Type B pancreatic cell (in vitro differentiated cells): ENCODE data around the gene UHRF1. TPM values are rescaled to one million over a fixed set of nuclear protein-coding genes. Genes with fewer than 3 reads are reported as not detected.

Experiments used
- DNase-seq: peaks from one replicate; pipeline ENCODE4 v3.0.0; 2021; ENCODE audit warnings: mixed read lengths; ENCODE audit not compliant: unreplicated experiment; ENCODE audit errors: extremely low spot score
- H3K27ac Mint-ChIP-seq: 2 replicates; pipeline ENCODE4 v1.8.0; 2021; ENCODE audit warnings: mild to moderate bottlenecking, mixed read lengths
- H3K27me3 Mint-ChIP-seq: 2 replicates; pipeline ENCODE4 v1.8.0; 2021; ENCODE audit warnings: mixed read lengths
- H3K36me3 Mint-ChIP-seq: 2 replicates; pipeline ENCODE4 v1.8.0; 2021; ENCODE audit warnings: mixed read lengths
- H3K4me1 Mint-ChIP-seq: one replicate; pipeline ENCODE4 v1.8.0; 2021; ENCODE audit warnings: mixed read lengths; ENCODE audit not compliant: unreplicated experiment
- H3K4me3 Mint-ChIP-seq: 2 replicates; pipeline ENCODE4 v1.8.0; 2021; ENCODE audit warnings: mild to moderate bottlenecking, mixed read lengths
- H3K9me3 Mint-ChIP-seq: 2 replicates; pipeline ENCODE4 v1.8.0; 2021; ENCODE audit warnings: mixed read lengths
- total RNA-seq: library from RNA; stranded (reverse); gene quantifications from 2 replicates; pipeline ENCODE4 v1.2.1, GENCODE V29; 2021; ENCODE audit warnings: low replicate concordance
- TF ChIP-seq, protein P1 (sequence below): fragments of 200-600 bp; sonication (generic); conservative IDR thresholded peaks from 2 replicates; pipeline ENCODE4 v1.5.0; 2021; ENCODE audit warnings: antibody characterized with exemption, mild to moderate bottlenecking

UHRF1 gene
- total RNA-seq, 1 donor from 2014 or later, result 79.1 TPM

DNA sequence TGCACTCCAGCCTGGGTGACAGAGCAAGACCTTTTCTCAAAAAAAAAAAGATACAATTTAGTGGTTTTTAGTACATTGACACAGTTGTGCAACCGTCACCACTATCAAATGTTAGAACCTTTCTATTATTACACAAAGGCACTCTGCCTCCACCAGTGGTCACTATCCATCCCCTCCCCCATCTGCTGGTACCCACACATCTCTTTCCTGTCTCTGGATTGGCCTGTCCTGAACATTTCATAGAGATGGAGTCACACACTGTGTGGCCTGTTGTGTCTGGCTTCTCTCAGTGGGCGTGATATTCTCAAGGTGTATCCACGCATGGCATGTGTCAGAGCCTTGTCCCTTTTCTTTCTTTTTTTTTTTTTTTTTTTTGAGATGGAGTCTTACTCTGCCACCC lies 70.8 kb downstream of the UHRF1 start:
- Mint-ChIP-seq H3K27me3 (no peaks in the 10 kb centered on the region), H3K36me3 (no peaks in the 10 kb centered on the region)

GRCh38 chr19:4980838-4981680 lies 71.8 kb downstream of the UHRF1 start:
- TF ChIP-seq, protein P1, sequence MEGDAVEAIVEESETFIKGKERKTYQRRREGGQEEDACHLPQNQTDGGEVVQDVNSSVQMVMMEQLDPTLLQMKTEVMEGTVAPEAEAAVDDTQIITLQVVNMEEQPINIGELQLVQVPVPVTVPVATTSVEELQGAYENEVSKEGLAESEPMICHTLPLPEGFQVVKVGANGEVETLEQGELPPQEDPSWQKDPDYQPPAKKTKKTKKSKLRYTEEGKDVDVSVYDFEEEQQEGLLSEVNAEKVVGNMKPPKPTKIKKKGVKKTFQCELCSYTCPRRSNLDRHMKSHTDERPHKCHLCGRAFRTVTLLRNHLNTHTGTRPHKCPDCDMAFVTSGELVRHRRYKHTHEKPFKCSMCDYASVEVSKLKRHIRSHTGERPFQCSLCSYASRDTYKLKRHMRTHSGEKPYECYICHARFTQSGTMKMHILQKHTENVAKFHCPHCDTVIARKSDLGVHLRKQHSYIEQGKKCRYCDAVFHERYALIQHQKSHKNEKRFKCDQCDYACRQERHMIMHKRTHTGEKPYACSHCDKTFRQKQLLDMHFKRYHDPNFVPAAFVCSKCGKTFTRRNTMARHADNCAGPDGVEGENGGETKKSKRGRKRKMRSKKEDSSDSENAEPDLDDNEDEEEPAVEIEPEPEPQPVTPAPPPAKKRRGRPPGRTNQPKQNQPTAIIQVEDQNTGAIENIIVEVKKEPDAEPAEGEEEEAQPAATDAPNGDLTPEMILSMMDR, result peak; percentile 56
- Mint-ChIP-seq H3K27ac (no peak overlapping the region), H3K4me3 (no peak overlapping the region), H3K36me3 (no peaks in the 10 kb centered on the region), H3K4me1 (peaks cover 34% of the 10 kb centered on the region), H3K27me3 (no peaks in the 10 kb centered on the region), H3K9me3 (no peaks in the 10 kb centered on the region)
- no peak for DNase-seq

More for the DNA sequence above, 70.8 kb downstream of the UHRF1 start:
- no peak for DNase-seq
- no peak overlapping the region for H3K4me3 Mint-ChIP-seq
- TF ChIP-seq, protein P1, result no peak
- H3K9me3 Mint-ChIP-seq, result no peaks in the 10 kb centered on the region
- H3K27ac Mint-ChIP-seq, result peak overlapping the region; percentile 41
- peaks cover 31% of the 10 kb centered on the region for H3K4me1 Mint-ChIP-seq

DNA sequence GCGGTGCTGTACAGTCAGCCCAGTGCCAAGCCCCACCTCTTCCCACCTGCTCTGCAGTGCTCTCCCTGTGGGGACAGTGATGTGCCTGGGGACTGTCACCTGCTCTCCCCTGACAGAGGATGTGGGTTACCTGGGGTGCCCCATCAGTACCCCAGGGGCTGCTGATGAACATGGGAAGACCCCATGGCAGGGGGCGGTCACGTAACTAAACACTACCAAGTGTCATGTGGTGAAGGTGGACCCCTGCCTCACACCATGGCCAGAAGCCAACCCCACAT lies 72.3 kb downstream of the UHRF1 start:
- Mint-ChIP-seq H3K27me3 (no peaks in the 10 kb centered on the region), H3K4me3 (no peak overlapping the region), H3K9me3 (no peaks in the 10 kb centered on the region), H3K36me3 (no peaks in the 10 kb centered on the region), H3K4me1 (peaks cover 34% of the 10 kb centered on the region), H3K27ac (no peak overlapping the region)
- no peak for DNase-seq
- TF ChIP-seq, protein P1, result no peak

GRCh38 chr19:4983346-4984105 lies 74.2 kb downstream of the UHRF1 start:
- TF ChIP-seq, protein P1, result no peak
- H3K27ac Mint-ChIP-seq, result no peak overlapping the region
- no peak for DNase-seq
- no peaks in the 10 kb centered on the region for H3K9me3 Mint-ChIP-seq
- no peak overlapping the region for H3K4me3 Mint-ChIP-seq
- H3K36me3 Mint-ChIP-seq, result no peaks in the 10 kb centered on the region
- H3K4me1 Mint-ChIP-seq, result peaks cover 32% of the 10 kb centered on the region
- H3K27me3 Mint-ChIP-seq, result no peaks in the 10 kb centered on the region

DNA sequence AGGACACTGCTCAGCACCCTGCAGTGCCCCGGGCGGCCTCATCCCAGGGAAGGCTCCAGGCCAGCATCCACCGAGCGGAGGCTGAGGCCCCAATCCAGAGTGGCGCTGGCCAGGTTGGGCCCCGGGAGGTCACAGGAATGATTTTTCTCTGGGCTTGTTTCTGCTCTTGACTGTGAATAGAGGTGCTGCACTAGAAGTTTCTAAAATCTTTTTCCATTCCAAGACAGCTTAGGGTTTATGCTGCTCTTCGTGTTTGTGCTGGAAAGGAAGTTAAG lies 74.7 kb downstream of the UHRF1 start:
- TF ChIP-seq, protein P1, result no peak
- Mint-ChIP-seq H3K4me3 (no peak overlapping the region), H3K36me3 (no peaks in the 10 kb centered on the region), H3K27ac (no peak overlapping the region), H3K4me1 (peaks cover 37% of the 10 kb centered on the region), H3K9me3 (no peaks in the 10 kb centered on the region), H3K27me3 (no peaks in the 10 kb centered on the region)
- DNase-seq, result no peak
